ENCODE measurements around the gene ADAMTS3.

The ADAMTS3 gene

DNA sequence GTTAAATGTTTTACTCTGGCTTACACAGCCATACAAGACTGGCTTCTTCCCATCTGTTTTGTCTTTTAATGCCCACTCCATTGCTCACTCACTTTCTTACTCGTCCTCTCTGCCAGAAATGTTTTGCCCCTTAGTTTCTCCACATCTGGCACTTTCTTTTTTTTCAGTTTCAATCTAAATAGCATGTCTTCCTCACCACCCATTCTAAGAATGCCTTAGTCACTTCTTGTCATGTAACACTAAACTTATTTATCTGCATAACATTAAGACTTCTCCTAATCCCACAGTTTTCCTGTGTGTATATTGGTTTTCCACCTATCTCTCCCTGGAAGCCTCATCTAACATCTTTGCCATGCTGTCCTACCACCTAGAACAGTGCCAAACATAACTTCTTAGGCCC lies 119.3 kb downstream of the ADAMTS3 start:
- TF ChIP-seq, protein P1, sequence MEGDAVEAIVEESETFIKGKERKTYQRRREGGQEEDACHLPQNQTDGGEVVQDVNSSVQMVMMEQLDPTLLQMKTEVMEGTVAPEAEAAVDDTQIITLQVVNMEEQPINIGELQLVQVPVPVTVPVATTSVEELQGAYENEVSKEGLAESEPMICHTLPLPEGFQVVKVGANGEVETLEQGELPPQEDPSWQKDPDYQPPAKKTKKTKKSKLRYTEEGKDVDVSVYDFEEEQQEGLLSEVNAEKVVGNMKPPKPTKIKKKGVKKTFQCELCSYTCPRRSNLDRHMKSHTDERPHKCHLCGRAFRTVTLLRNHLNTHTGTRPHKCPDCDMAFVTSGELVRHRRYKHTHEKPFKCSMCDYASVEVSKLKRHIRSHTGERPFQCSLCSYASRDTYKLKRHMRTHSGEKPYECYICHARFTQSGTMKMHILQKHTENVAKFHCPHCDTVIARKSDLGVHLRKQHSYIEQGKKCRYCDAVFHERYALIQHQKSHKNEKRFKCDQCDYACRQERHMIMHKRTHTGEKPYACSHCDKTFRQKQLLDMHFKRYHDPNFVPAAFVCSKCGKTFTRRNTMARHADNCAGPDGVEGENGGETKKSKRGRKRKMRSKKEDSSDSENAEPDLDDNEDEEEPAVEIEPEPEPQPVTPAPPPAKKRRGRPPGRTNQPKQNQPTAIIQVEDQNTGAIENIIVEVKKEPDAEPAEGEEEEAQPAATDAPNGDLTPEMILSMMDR (conservative IDR thresholded peaks at IDR 0.05; ENCODE audit: low read depth, low read length), result no peak
- H3K4me3 ChIP-seq (ENCODE audit: low read length), result no peak overlapping the region
- DNase-seq (ENCODE audit: low read depth), result no peak

DNA sequence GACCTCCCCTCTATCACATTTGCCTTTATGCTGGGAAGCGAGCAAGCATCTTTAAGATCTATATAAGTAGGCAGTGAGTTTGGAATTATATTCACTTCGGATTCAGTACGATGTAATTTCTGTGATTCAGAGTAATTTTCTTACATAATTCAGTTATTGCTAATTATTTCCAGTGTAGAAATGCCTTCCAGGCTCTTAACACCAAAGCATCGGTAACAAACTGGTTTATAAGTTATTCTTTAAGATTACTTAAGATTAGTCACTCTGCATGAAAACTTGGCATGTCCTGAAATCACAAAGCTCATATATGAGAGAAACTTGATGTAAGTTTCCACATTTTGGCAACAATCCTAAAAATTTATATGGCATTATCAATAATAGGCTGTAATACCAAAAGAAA lies 120.8 kb downstream of the ADAMTS3 start:
- TF ChIP-seq, protein P1 (conservative IDR thresholded peaks at IDR 0.05; ENCODE audit: low read depth, low read length), result no peak
- no peak for DNase-seq (ENCODE audit: low read depth)
- H3K4me3 ChIP-seq (ENCODE audit: low read length), result no peak overlapping the region

DNA sequence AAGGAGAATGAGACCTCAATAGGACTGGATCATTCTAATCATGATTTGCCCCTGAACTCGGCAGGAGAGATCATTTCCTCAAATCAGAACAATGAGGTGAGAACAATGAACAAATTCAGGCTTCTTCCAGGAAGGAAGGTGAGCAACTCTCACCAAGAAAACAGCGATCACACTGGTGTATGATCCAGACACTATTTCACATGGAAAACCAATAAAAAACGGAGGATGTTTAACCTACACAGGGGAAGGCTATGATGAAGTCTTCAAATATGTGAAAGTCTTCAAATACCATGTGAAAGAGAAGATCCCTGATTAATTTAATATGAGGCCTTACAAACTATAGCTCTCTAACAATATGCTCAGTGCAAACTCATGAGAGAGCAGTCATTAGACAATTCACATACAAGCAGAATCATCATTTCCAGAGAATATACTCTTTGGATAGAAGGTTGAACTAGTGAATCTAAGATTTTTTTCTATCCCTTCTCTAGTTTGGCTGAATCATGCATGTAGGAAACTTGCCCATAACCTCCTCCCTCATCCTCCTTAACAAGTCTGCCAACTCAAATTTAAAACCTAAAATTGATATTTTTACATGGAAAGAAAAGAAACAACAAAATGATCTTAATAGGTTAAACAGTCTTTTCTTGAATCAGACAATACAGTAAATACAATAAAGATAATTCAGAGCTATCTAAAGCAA lies 122.5 kb downstream of the ADAMTS3 start:
- H3K4me3 ChIP-seq (ENCODE audit: low read length), result no peak overlapping the region
- TF ChIP-seq, protein P1 (conservative IDR thresholded peaks at IDR 0.05; ENCODE audit: low read depth, low read length), result no peak
- no peak for DNase-seq (ENCODE audit: low read depth)

DNA sequence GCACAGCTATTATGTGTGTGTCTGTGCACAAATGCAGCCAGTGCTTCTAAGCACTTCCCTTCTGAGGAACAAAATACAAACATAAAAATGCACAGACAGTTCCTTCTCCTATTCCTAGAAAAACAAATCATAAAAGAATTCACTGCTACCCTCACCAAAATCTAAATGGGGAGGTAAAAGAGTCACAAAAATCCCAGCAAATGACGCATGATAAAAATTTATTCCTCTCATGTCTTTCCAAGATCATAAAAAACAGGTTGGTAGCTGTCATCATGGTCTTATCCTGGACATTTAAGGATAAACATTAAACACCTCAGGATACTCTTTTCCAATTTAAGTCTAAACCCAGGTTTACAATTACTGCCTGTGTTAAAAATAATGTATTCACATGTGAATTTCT lies 124.9 kb downstream of the ADAMTS3 start:
- TF ChIP-seq, protein P1 (conservative IDR thresholded peaks at IDR 0.05; ENCODE audit: low read depth, low read length), result no peak
- no peak overlapping the region for H3K4me3 ChIP-seq (ENCODE audit: low read length)
- no peak for DNase-seq (ENCODE audit: low read depth)

DNA sequence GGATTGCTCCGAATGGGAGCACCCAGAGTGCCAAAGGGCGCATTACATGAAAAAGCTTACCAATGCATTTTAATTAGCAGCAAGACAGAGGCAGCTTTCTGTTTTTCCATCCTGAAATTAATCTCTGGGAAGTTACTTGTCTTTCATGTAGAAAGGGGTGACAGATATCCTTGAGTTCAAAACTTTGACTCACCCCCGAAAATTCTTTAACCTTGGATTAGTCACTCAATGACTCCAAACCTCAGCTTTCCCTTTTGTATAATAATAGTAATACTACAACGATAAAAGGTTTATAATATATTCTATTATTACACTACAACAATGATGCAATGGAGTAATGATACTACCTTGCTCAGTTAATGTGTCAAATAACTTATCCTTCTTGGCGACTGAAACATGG lies 126.3 kb downstream of the ADAMTS3 start:
- TF ChIP-seq, protein P1 (conservative IDR thresholded peaks at IDR 0.05; ENCODE audit: low read depth, low read length), result no peak
- H3K4me3 ChIP-seq (ENCODE audit: low read length), result no peak overlapping the region
- no peak for DNase-seq (ENCODE audit: low read depth)

DNA sequence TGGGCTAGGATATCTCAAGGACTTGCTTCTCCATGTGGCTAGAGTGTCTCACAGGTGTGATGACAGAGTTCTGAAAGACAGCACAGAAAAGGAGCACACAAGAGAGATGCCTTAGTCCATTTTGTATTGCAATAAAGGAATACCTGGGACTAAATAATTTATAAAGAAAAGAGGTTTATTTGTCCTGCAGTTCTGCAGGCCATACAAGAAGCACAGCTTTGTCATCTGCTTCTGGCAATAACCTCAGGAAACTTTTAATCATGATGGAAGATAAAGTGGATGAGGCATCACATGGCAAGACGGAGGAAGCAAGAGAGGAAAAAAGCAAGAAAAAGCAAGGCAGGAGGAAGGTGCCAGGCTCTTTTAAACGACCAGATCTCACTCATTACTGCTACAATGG lies 126.9 kb downstream of the ADAMTS3 start:
- TF ChIP-seq, protein P1 (conservative IDR thresholded peaks at IDR 0.05; ENCODE audit: low read depth, low read length), result no peak
- DNase-seq (ENCODE audit: low read depth), result no peak
- H3K4me3 ChIP-seq (ENCODE audit: low read length), result no peak overlapping the region

DNA sequence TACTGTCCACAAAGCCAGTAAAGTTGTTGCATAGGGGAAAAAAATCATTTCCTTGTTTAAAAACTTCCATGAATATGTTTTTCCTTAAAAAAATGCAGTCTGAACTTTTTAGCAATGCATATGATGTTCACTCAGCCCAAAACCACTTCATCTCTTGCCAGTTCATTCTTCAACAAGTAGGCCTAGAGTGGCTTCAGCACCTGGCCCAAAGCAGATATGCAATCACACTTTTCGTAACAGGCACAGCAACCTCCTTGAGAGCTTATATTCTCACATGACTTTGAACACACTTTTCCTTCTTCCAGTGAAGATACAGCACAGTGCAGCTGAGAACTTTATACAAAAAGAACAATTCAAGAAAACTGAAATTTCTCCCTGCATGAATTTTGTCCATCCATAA lies 128.6 kb downstream of the ADAMTS3 start:
- no peak for DNase-seq (ENCODE audit: low read depth)
- no peak overlapping the region for H3K4me3 ChIP-seq (ENCODE audit: low read length)
- TF ChIP-seq, protein P1 (conservative IDR thresholded peaks at IDR 0.05; ENCODE audit: low read depth, low read length), result no peak
